ENCODE measurements around the gene TLE1. TPM values are rescaled to one million over a fixed set of nuclear protein-coding genes. Genes with fewer than 3 reads are reported as not detected.

The TLE1 gene
- total and polyA plus RNA-seq, 2 donors (not counting 1 experiment from before 2014, with no cell fraction given), result 33.5 to 80.3 TPM

DNA sequence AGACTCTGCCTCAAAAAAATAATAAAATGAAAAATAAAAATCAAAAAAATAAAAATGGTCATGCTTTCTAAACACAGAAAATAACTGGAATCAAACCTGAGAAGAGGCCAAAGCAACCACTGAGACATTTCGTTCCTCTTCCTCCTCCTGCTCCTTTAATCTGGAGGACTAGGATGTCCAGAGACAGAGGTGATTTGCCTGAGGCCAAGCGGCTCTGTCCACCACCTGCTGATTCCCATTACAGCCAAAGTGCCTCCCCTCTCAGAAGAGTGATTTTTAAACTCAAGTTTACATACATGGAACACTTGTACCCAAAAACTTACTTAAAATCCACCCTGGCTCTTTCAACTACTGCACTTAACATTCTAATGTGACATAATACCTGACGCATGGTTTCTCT, 65.6 kb downstream of the TLE1 start:
- no peak for DNase-seq
- H3K9ac ChIP-seq (ENCODE audit: low read length), result no peak overlapping the region
- no peak overlapping the region for H2AFZ ChIP-seq (ENCODE audit: insufficient read depth, low read depth, low read length, poor library complexity, severe bottlenecking)
- no peak for TF ChIP-seq CTCF (IDR thresholded peaks at IDR 0.05)
- TF ChIP-seq EZH2 (IDR thresholded peaks at IDR 0.05; ENCODE audit: borderline replicate concordance, insufficient read depth, low read depth, low read length, poor library complexity, severe bottlenecking), result no peak
- H3K9me3 Mint-ChIP-seq (ENCODE audit: insufficient read depth), result no peaks in the 10 kb centered on the region
- H3K27ac Mint-ChIP-seq, result no peak overlapping the region
- no peaks in the 10 kb centered on the region for H3K27me3 Mint-ChIP-seq
- ChIA-PET POLR2A (no interaction called here), CTCF (no interaction called here)
- H3K27ac ChIP-seq (ENCODE audit: low read length in 2 of 2), result no peak overlapping the region
- H4K20me1 ChIP-seq (ENCODE audit: control insufficient read depth, insufficient read depth, low read length, poor library complexity, severe bottlenecking), result peaks cover 8% of the 10 kb centered on the region
- H3K4me3 ChIP-seq (ENCODE audit: control extremely low read depth in 1 of 5, extremely low read depth in 1 of 5, insufficient read depth in 1 of 5, low read depth in 2 of 5, low read length in 4 of 5), result no peak overlapping the region
- H3K36me3 ChIP-seq (replicated peaks in 1 of 2; ENCODE audit: control extremely low read depth in 1 of 2, control insufficient read depth in 1 of 2, extremely low read depth in 1 of 2, insufficient read depth in 2 of 2, low read length in 1 of 2), result peaks cover 2 to 4% of the 10 kb centered on the region in 2 experiments
- peaks cover 50% of the 10 kb centered on the region for H3K4me1 Mint-ChIP-seq
- H3K27me3 ChIP-seq (replicated peaks in 1 of 4; ENCODE audit: control extremely low read depth in 1 of 4, control insufficient read depth in 3 of 4, insufficient read depth in 4 of 4, low read length in 3 of 4), result no peaks in the 10 kb centered on the region
- H3K4me3 Mint-ChIP-seq, result no peak overlapping the region
- peaks cover 17 to 18% of the 10 kb centered on the region in 2 donors for H3K4me1 ChIP-seq (ENCODE audit: control insufficient read depth in 2 of 2, insufficient read depth in 2 of 2, low read length in 2 of 2)
- no peak for ATAC-seq (ENCODE audit: low read depth)
- intact Hi-C loops (cut with micrococcal nuclease), result no loop called here
- no peak overlapping the region for H3K4me2 ChIP-seq (replicated peaks; ENCODE audit: low read depth, low read length, poor library complexity, severe bottlenecking)
- H3K9me3 ChIP-seq (ENCODE audit: control extremely low read depth in 1 of 3, control insufficient read depth in 2 of 3, insufficient read depth in 1 of 3, low read length in 2 of 3), result no peaks in the 10 kb centered on the region
- WGBS (ENCODE audit: insufficient coverage), result 95% methylated on average over 2 of the region's 3 CpGs
- H3K79me2 ChIP-seq (ENCODE audit: control insufficient read depth, insufficient read depth, low read length), result no peaks in the 10 kb centered on the region

- ATAC-seq (ENCODE audit: low read depth), result no peak
- Histone ChIP-seq H3K36me3 (replicated peaks in 1 of 2; ENCODE audit: control extremely low read depth in 1 of 2, control insufficient read depth in 1 of 2, extremely low read depth in 1 of 2, insufficient read depth in 2 of 2, low read length in 1 of 2) (peaks cover 4% of the 10 kb centered on the region in 2 experiments), H3K4me3 (ENCODE audit: control extremely low read depth in 1 of 5, extremely low read depth in 1 of 5, insufficient read depth in 1 of 5, low read depth in 2 of 5, low read length in 4 of 5) (no peak overlapping the region), H2AFZ (ENCODE audit: insufficient read depth, low read depth, low read length, poor library complexity, severe bottlenecking) (no peak overlapping the region), H3K27ac (ENCODE audit: low read length in 2 of 2) (no peak overlapping the region), H3K4me2 (replicated peaks; ENCODE audit: low read depth, low read length, poor library complexity, severe bottlenecking) (no peak overlapping the region), H3K27me3 (replicated peaks in 1 of 4; ENCODE audit: control extremely low read depth in 1 of 4, control insufficient read depth in 3 of 4, insufficient read depth in 4 of 4, low read length in 3 of 4) (no peaks in the 10 kb centered on the region), H3K9me3 (ENCODE audit: control extremely low read depth in 1 of 3, control insufficient read depth in 2 of 3, insufficient read depth in 1 of 3, low read length in 2 of 3) (no peaks in the 10 kb centered on the region), H3K79me2 (ENCODE audit: control insufficient read depth, insufficient read depth, low read length) (no peaks in the 10 kb centered on the region), H4K20me1 (ENCODE audit: control insufficient read depth, insufficient read depth, low read length, poor library complexity, severe bottlenecking) (peaks cover 8% of the 10 kb centered on the region), H3K9ac (ENCODE audit: low read length) (no peak overlapping the region), H3K4me1 (ENCODE audit: control insufficient read depth in 2 of 2, insufficient read depth in 2 of 2, low read length in 2 of 2) (peaks cover 17 to 18% of the 10 kb centered on the region in 2 donors)
- intact Hi-C loops (cut with micrococcal nuclease), result no loop called here
- no peak for DNase-seq
- no peak overlapping the region for H3K4me3 Mint-ChIP-seq
- POLR2A ChIA-PET, result interaction anchor here (0.6 kb wide), 1 partner anchor 41 kb away, joined by 6 read pairs; no protein-coding TSS in a partner anchor
- H3K27ac Mint-ChIP-seq, result no peak overlapping the region
- WGBS (ENCODE audit: insufficient coverage), result 86% methylated on average over 8 of the region's 13 CpGs
- no peak for TF ChIP-seq EZH2 (IDR thresholded peaks at IDR 0.05; ENCODE audit: borderline replicate concordance, insufficient read depth, low read depth, low read length, poor library complexity, severe bottlenecking)
- no peak for TF ChIP-seq CTCF (IDR thresholded peaks at IDR 0.05)
- CTCF ChIA-PET, result interaction anchor here (0.6 to 1.0 kb wide), 3 partner anchors 49 to 64 kb away, joined by 3 read pairs; no protein-coding TSS in a partner anchor
- H3K4me1 Mint-ChIP-seq, result peaks cover 50% of the 10 kb centered on the region
- no peaks in the 10 kb centered on the region for H3K9me3 Mint-ChIP-seq (ENCODE audit: insufficient read depth)
- no peaks in the 10 kb centered on the region for H3K27me3 Mint-ChIP-seq
Observed at GRCh38 chr9:81622471-81623255, 66.7 kb downstream of the TLE1 start.
